Measurements from ENCODE around the gene EXOSC10. TPM values are rescaled to one million over a fixed set of nuclear protein-coding genes. Genes with fewer than 3 reads are reported as not detected.

EXOSC10 gene
- polyA plus RNA-seq, 2 of the 4 experiments (the other 2 are of a cell fraction) = 45.4 to 76.9 TPM

DNA sequence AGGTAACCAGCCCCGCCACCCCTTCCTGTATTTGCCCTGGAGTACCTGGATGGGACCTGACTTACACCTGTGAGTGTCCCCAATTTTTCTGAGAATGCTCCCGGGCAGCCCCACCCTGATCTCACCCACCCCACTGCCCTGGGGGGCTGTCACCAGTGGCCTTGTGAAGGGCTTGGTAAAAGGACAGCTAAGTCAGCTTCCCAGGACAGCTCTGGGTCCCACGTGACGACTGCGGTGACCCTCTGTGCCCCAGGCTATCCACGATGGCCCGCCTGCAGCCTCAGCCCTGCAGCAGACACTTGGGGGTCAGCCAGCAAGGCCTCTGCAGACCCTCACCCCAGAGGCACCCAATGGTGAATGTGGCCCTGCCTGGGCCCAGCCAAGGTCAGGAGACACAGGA, 45.5 kb downstream of the EXOSC10 start:
- POLR2A ChIA-PET = no interaction called here
- Histone ChIP-seq H3K27ac (no peak overlapping the region), H3K9me3 (no peaks in the 10 kb centered on the region), H3K4me2 (no peak overlapping the region), H3K4me3 (no peak overlapping the region), H3K4me1 (peaks cover 3% of the 10 kb centered on the region; the same call in 1 of the 3 replicates)
- CTCF ChIA-PET = interaction anchor here (4.8 kb wide), 1 partner anchor 16 kb away, joined by 33 read pairs; no protein-coding TSS in a partner anchor
- TF ChIP-seq, protein P1, sequence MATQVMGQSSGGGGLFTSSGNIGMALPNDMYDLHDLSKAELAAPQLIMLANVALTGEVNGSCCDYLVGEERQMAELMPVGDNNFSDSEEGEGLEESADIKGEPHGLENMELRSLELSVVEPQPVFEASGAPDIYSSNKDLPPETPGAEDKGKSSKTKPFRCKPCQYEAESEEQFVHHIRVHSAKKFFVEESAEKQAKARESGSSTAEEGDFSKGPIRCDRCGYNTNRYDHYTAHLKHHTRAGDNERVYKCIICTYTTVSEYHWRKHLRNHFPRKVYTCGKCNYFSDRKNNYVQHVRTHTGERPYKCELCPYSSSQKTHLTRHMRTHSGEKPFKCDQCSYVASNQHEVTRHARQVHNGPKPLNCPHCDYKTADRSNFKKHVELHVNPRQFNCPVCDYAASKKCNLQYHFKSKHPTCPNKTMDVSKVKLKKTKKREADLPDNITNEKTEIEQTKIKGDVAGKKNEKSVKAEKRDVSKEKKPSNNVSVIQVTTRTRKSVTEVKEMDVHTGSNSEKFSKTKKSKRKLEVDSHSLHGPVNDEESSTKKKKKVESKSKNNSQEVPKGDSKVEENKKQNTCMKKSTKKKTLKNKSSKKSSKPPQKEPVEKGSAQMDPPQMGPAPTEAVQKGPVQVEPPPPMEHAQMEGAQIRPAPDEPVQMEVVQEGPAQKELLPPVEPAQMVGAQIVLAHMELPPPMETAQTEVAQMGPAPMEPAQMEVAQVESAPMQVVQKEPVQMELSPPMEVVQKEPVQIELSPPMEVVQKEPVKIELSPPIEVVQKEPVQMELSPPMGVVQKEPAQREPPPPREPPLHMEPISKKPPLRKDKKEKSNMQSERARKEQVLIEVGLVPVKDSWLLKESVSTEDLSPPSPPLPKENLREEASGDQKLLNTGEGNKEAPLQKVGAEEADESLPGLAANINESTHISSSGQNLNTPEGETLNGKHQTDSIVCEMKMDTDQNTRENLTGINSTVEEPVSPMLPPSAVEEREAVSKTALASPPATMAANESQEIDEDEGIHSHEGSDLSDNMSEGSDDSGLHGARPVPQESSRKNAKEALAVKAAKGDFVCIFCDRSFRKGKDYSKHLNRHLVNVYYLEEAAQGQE (IDR thresholded peaks at IDR 0.05) = peak; percentile 14; the same call in 1 of the 2 replicates
- TF ChIP-seq EHMT2 (IDR thresholded peaks at IDR 0.05; ENCODE audit: low read depth) = no peak
- no peak for TF ChIP-seq EHF (CRISPR knock-in tag; IDR thresholded peaks at IDR 0.05)
- TF ChIP-seq POLR2A (IDR thresholded peaks at IDR 0.05; ENCODE audit: low read length) = no peak
- no peak for TF ChIP-seq ESRRA (IDR thresholded peaks at IDR 0.05; ENCODE audit: borderline replicate concordance, low read length)
- no peak for TF ChIP-seq SMC3 (IDR thresholded peaks at IDR 0.05)
- no peak for TF ChIP-seq ZNF302 (CRISPR knock-in tag; IDR thresholded peaks at IDR 0.05)
- TF ChIP-seq EP300 (IDR thresholded peaks at IDR 0.05) = no peak
- no peak for FAIRE-seq
- 80% methylated on average over 1 of the region's 7 CpGs for WGBS (ENCODE audit: missing lambda C conversion rate)
- DNase-seq (ENCODE audit: low read depth in 1 of 2, low spot score in 1 of 2) = no peak
- ATAC-seq = no peak

DNA sequence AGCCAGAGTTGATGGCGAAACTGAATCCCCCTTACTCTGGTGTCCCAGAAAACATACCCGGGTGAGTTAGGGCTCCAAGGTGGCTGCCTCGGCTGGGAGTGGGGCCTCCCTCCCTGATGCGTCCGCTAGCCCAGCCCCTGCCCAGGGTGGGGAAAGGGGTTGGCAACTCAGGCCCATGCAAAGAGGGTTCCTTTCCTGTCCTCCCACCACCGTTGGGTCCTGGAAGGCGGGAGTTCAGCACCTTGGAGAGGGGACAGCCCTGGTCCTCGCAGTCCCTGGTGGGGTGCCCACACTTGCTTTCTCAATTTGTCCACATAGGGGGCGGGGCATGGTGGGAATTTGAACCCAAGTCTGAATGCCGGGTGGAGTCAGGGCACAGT, 45.9 kb downstream of the EXOSC10 start:
- H3K4me2 ChIP-seq = no peak overlapping the region
- DNase-seq (ENCODE audit: low read depth in 1 of 2, low spot score in 1 of 2) (no peak), FAIRE-seq (no peak), ATAC-seq (peak; percentile 22 to 31; a peak in 3 of 6 replicates)
- POLR2A ChIA-PET = no interaction called here
- CTCF ChIA-PET = no interaction called here
- no peak overlapping the region for H3K4me3 ChIP-seq
- no peaks in the 10 kb centered on the region for H3K9me3 ChIP-seq
- TF ChIP-seq, protein P1 (IDR thresholded peaks at IDR 0.05) = peak; percentile 81
- TF ChIP-seq, protein P2, sequence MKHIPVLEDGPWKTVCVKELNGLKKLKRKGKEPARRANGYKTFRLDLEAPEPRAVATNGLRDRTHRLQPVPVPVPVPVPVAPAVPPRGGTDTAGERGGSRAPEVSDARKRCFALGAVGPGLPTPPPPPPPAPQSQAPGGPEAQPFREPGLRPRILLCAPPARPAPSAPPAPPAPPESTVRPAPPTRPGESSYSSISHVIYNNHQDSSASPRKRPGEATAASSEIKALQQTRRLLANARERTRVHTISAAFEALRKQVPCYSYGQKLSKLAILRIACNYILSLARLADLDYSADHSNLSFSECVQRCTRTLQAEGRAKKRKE (CRISPR knock-in tag; IDR thresholded peaks at IDR 0.05; ENCODE audit: low read depth) = no peak
- H3K4me1 ChIP-seq = peaks cover 3% of the 10 kb centered on the region; the same call in 1 of the 3 replicates
- H3K27ac ChIP-seq = no peak overlapping the region
- 76% methylated on average over 4 of the region's 10 CpGs for WGBS (ENCODE audit: missing lambda C conversion rate)

DNA sequence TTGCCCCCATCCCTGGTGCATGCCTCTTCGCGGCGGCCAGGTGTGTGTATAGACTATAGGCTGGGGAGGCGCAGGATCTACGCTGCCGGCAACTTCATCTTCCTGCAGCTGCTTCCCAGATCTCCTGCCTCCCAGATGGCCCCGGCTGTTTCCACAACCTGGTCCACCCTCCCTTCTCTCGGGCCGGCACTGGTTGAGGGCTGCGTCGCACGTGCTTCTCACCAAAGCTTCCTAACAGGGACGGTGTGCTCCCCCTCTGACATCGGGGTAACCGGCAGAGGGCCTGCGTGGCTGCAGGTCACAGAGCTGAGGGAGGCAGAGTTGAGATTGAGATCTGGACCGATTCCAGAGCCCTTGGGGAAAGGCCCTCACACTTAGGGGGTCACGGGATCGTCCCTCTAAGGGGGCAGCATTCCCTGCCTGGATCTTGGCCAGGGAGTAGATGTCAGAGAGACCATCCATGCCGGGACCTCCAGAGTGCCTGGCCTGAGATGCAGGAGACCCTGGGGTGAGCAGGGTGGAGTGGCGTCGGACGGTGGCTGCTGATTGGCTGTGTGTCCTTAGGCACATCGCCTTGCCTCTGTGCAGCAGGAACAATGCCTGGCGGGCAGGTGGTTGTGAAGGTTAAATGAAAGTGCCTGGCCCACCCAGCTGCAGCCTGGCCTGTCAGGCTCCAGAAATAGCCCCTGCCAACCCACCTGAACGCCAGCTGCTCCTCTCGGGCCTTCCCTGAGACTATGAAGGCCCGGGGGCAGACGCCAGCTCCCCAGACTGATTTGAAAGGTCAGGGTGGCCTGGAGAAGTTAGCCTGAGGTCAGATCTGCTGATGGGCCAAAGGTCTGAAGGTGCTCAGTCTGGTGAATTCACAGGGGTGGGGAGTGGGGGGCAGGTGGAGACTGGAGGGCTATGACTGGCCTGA, 46.6 kb downstream of the EXOSC10 start:
- TF ChIP-seq CBX8 (IDR thresholded peaks at IDR 0.05) (no peak), PHF8 (IDR thresholded peaks at IDR 0.05; ENCODE audit: borderline replicate concordance, low read depth) (no peak), NFE2L2 (conservative IDR thresholded peaks at IDR 0.05; ENCODE audit: low read length) (no peak), KDM1A (IDR thresholded peaks at IDR 0.05; ENCODE audit: low read depth) (no peak), CEBPB (IDR thresholded peaks at IDR 0.05) (no peak)
- TF ChIP-seq, protein P3, sequence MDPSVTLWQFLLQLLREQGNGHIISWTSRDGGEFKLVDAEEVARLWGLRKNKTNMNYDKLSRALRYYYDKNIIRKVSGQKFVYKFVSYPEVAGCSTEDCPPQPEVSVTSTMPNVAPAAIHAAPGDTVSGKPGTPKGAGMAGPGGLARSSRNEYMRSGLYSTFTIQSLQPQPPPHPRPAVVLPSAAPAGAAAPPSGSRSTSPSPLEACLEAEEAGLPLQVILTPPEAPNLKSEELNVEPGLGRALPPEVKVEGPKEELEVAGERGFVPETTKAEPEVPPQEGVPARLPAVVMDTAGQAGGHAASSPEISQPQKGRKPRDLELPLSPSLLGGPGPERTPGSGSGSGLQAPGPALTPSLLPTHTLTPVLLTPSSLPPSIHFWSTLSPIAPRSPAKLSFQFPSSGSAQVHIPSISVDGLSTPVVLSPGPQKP (IDR thresholded peaks at IDR 0.05; ENCODE audit: low read depth, low read length) = no peak
- TF ChIP-seq, protein P4, sequence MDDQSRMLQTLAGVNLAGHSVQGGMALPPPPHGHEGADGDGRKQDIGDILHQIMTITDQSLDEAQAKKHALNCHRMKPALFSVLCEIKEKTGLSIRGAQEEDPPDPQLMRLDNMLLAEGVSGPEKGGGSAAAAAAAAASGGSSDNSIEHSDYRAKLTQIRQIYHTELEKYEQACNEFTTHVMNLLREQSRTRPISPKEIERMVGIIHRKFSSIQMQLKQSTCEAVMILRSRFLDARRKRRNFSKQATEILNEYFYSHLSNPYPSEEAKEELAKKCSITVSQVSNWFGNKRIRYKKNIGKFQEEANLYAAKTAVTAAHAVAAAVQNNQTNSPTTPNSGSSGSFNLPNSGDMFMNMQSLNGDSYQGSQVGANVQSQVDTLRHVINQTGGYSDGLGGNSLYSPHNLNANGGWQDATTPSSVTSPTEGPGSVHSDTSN (IDR thresholded peaks at IDR 0.05) = 0 out of 2 replicates have a peak, but pooled peaks have one; percentile 7
- TF ChIP-seq, protein P1 (IDR thresholded peaks at IDR 0.05) = no peak
- ATAC-seq = peak; percentile 31 to 32
- no peak for DNase-seq (ENCODE audit: low read depth in 1 of 2, low spot score in 1 of 2)
- no peak overlapping the region for H3K4me2 ChIP-seq
- H3K4me3 ChIP-seq = no peak overlapping the region
- H3K4me1 ChIP-seq = no peaks in the 10 kb centered on the region; the same call in 2 of the 3 replicates
- H3K27ac ChIP-seq = no peak overlapping the region
- WGBS (ENCODE audit: missing lambda C conversion rate) = 81% methylated on average over 22 of the region's 29 CpGs
- H3K9me3 ChIP-seq = no peaks in the 10 kb centered on the region
- ChIA-PET CTCF (interaction anchor here (2.6 kb wide), 1 partner anchor 16 kb away, joined by 11 read pairs; no protein-coding TSS in a partner anchor), POLR2A (no interaction called here)
- no peak for FAIRE-seq

Data from A549 (cell line).